Retina (tissue), 1 donor: Measurements from ENCODE around the gene SET.
"Not testable (repeated sequence)": the region's sequence is repeated elsewhere in the genome, so short reads cannot be mapped to it uniquely, and the experiment has no call there.

Source experiments
- DNase-seq: peaks from one replicate; pipeline ENCODE4 v3.0.0-alpha.2; 2016

SET gene

GRCh38 chr9:128688501-128689292 is at the start of gene SET:
Gene SET (plus strand): TSS chr9:128689222. CDS start chr9:128689583, 361 bp downstream.
- DNase-seq: peak; percentile 88

- DNase-seq: no peak
Measured at GRCh38 chr9:128640603-128641002, 48.4 kb upstream of the SET start.

DNA sequence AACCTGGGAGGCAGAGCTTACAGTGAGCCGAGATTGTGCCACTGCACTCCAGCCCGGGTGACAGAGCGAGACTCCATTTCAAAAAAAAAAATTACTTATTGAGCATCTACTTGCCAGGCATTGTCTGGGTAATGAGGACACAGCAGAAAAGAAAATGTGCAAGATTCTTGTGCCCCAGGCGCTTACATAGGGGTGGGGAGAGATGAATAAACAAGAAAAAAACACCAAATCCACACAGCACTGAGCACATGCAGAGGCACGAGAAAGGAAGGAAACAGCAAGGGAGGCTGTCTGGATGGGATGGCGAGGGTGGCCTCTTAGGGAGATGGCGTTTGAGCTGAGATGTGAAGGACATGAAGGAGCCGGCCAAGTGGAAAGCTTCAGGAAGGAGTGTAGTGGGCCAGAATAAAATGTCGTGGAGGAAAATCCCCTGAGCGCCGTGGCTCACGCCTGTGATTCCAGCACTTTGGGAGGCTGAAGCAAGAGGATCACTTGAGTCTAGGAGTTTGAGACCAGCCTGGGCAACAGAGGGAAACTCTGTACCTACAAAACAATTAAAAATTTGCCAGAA is 46.3 kb upstream of the SET start:
- peak; percentile 68 for DNase-seq

DNA sequence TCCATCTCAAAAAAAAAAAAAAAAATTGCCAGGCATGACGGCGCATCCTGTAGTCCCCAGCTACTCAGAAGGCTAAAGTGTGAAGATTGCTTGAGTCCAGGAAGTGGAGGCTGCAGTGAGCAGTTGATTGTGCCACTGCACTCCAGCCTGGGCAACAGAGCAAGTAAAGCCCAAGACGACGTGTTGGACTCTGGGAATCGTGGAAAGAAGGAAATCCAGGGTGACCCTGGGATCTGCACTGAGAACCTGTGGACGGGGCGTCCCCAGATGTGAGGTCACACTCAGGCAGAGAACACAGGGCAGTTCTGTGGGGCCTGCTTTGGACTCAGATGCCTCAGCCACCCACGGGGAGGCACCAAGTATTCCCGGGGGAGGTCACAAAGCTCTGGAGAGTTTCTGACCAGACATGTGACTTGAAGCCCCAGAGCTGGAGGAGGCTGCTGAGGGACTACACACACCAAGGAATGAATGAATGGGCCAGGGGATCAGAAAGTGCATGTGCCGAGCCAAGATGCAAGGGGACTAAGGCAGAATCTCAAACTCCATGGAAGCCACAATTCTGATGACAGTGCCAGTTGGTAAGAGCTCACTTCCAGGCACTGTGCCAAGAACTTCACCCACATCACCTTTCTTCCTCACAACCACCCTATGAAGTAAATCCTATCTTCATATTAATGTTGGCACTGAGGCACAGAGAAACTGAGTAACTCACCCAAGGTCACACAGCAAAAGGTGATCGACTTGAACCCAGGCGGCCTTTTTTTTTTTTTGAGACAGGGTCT is 45.3 kb upstream of the SET start:
- DNase-seq: no peak

GRCh38 chr9:128648206-128648605 is 40.8 kb upstream of the SET start:
- DNase-seq: not testable (repeated sequence)

GRCh38 chr9:128651798-128652197 is 37.2 kb upstream of the SET start:
- no peak for DNase-seq

DNA sequence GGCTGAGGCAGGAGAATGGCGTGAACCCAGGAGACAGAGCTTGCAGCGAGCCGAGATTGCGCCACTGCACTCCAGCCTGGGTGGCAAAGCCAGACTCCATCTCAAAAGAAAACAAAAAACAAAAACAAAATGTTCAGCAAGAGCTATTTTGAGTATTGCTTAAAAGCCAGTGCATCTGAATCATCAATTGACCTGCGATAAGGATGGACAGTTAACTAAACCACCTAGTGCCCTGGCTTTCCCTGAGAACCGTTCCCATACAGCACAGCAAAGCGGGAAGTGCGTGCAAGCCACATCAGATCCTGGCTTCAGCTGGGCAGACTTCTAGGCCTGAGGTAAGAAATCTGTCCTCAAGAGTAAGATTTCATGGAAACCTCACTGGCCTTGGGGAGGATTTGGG is 35.1 kb upstream of the SET start:
- no peak for DNase-seq

- DNase-seq: no peak
Measured at GRCh38 chr9:128654481-128654880, 34.5 kb upstream of the SET start.

- peak; percentile 100 for DNase-seq
Measured at GRCh38 chr9:128656416-128657343, 32.3 kb upstream of the SET start, which contains the start of gene DYNC2I2. Gene DYNC2I2 (minus strand): TSS chr9:128656847. CDS start chr9:128656726, 121 bp downstream.

- no peak for DNase-seq
Measured at GRCh38 chr9:128657344-128657704, 31.7 kb upstream of the SET start.

DNA sequence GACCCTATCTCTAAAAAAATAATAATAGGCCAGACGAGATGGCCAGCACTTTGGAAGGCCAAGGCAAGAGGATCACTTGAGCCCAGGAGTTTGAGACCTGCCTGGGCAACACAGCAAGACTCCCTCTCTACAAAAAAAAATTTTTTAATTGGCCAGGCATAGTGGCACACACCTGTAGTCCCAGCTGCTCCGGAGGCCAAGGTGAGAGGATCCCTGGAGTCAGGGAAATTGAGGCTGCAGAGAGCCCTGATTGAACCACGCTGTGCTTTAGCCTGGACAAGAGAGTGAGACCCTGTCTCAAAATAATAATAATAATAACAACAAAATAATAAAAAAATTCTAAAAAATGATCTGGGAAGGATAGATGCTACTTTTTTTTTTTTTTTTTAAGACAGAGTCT is 31.2 kb upstream of the SET start:
- no peak for DNase-seq

DNA sequence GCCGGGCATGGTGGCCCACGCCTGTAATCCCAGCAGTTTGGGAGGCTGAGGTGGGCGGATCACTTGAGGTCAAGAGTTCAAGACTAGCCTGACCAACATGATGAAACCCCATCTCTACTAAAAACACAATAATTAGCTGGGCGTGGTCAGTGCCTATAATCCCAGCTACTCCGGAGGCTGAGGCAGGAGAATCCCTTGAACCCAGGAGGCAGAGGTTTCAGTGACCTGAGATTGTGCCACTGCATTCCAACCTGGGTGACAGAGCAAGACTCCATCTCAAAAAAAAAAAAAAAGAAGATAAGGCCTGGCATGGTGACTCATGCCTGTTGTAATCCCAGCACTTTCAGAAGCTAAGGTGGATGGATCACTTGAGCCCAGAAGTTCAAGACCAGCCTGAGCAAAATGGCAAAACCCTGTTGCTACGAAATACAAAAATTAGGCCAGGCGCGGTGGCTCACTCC is 22.5 kb upstream of the SET start:
- not testable (repeated sequence) for DNase-seq

- no peak for DNase-seq
Measured at GRCh38 chr9:128669786-128670185, 19.2 kb upstream of the SET start.

DNA sequence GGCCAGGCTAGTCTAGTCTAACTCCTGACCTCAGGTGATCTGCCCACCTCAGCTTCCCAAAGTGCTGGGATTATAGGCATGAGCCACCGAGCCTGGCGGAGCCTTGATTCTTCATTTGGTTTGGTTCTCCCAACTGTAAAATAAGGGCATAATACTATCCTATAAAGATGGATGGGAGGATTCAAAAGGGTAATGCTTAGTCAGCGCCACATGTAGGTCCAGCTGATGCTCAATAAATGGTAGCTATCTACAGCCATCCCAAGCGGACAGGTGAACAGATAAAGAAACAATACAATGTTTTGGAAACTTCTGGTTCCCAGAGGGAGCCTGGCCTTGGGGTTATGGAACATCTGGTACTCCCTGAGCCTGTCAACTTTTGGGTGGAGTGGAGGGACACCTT is 13.6 kb upstream of the SET start:
- DNase-seq: no peak

- no peak for DNase-seq
Measured at GRCh38 chr9:128677794-128678193, 11.2 kb upstream of the SET start.

GRCh38 chr9:128683340-128684064 is 5.5 kb upstream of the SET start:
- DNase-seq: peak; percentile 52

GRCh38 chr9:128684065-128684324 is 5.0 kb upstream of the SET start:
- DNase-seq: peak; percentile 61

DNA sequence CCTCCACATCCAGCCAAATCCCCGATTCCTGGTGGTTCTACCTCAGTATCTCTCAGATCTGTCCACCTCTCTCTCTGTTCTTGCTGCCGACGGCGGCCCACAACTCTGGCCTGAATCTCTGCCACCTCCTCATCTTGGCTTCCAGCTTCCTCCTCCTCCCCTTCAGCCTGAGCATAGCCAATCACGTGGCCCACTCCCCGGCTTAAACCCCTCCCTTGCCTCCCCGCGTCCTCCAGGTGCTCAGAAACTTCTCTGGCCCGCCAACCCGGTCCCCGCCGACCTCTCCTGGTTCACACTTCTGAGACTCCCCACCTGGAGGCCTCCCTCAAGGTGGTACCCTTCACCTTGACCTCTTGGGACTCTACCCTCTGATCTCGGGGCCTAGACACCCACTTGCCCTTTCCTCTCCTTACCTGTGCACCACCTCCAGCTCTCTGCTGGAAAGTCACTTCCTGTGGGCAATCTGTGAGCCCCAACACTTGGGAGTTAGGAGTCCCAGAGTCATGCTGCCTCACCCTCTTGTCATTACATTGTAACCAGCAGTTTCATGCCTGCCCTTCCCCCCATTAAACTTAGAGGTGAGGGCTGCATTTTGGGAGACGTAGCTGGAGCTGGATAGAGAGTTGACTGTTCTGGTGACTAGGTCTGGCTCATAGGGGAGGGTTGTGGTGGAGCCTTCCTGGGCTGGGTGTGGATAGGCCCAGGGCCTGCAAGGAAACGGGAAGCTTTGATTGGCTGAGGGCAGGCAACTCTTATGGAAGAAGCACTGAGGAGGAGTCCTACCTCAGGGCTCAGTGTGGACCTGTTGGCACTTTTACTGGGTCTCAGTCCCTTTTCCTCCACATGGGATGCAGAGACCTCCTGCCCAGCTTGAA is 4.5 kb upstream of the SET start:
- DNase-seq: peak; percentile 24

DNA sequence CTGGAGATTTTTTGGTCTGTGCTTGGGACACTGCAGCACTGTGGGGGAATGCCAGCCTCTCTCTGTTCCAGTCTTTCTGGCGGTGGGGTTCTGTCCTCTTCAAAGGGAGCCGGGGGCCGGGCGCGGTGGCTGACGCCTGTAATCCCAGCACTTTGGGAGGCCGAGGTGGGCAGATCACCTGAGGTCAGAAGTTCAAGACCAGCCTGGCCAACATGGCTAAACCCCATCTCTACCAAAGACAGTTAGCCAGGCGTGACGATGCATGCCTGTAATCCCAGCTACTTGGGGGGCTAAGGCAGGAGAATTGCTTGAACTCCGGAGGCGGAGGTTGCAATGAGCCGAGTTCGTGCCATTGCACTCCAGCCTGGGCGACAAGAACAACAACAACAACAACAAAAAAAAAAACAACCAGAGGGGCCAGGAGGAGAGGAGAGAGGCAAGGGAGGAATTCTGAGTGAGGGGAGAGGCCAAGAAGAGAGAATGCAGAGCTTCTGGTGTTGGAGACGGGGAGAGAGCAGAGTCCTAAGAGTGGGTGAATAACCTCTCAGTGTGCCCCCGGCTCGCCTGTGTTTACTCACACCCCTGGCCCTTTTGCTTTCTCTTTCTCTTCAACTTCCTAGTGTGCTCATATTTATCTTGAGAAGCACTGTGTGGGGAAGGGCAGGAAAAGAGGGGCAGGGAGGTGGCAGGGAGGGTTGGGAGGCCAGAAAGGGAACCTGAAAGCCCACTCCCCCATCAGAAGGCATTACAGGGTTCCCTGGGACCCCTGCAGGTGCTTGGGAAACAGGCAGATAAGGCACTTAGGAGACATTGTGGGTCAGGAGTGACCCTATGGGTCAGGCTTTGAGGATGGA is 3.2 kb upstream of the SET start:
- DNase-seq: no peak

DNA sequence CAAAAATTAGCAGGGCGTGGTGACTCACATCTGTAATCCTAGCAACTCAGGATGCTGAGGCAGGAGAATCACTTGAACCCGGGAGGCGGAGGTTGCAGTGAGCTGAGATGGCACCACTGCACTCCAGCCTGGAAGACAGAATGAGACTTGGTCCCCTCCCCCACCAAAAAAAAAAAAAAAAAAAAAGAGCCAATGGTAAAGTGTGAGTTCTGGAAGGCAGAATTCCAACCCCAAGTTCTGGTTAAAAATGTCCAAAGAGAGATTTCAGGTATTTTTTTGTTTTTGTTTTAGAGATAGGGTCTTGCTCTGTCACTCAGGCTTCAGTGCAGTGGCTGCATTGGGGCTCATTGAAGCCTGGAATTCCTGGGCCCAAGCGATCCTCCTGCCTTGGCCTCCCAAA is 1.6 kb upstream of the SET start:
- no peak for DNase-seq
